Stimulated activated CD4-positive, alpha-beta T cell treated with anti-CD3 and anti-CD28 coated beads, Interleukin-15, amount 100 ng/mL, for 48 hours (primary cell): ENCODE data around the gene CCNH.

Experiments
- DNase-seq, 2 donors: peaks; one replicate each; pipeline ENCODE4 v3.0.0-alpha.2; 2020; ENCODE audit warnings: low read depth in 2 of 2

The CCNH gene

GRCh38 chr5:87403409-87403808, 9.3 kb downstream of the CCNH start:
- no peak for DNase-seq

- no peak for DNase-seq
Observed at GRCh38 chr5:87401626-87402025, 11.1 kb downstream of the CCNH start.

- no peak for DNase-seq
Observed at GRCh38 chr5:87400305-87400899, 12.3 kb downstream of the CCNH start.

GRCh38 chr5:87399720-87400119, 13.0 kb downstream of the CCNH start:
- DNase-seq = no peak

- no peak for DNase-seq
Observed at GRCh38 chr5:87398981-87399614, 13.6 kb downstream of the CCNH start.

- DNase-seq = no peak
Observed at GRCh38 chr5:87394411-87395165, 18.1 kb downstream of the CCNH start.

GRCh38 chr5:87393331-87393730, 19.4 kb downstream of the CCNH start:
- no peak for DNase-seq

GRCh38 chr5:87392801-87393200, 19.9 kb downstream of the CCNH start:
- DNase-seq = no peak

GRCh38 chr5:87392170-87392569, 20.6 kb downstream of the CCNH start:
- DNase-seq = no peak

- DNase-seq = no peak
Observed at GRCh38 chr5:87390576-87391199, 22.0 kb downstream of the CCNH start.

- DNase-seq = no peak
Observed at GRCh38 chr5:87390075-87390474, 22.7 kb downstream of the CCNH start.

GRCh38 chr5:87389296-87390034, 23.3 kb downstream of the CCNH start:
- no peak for DNase-seq

- no peak for DNase-seq
Observed at GRCh38 chr5:87388129-87388528, 24.6 kb downstream of the CCNH start.

- DNase-seq = no peak
Observed at GRCh38 chr5:87385802-87386201, 26.9 kb downstream of the CCNH start.

GRCh38 chr5:87383216-87383615, 29.5 kb downstream of the CCNH start:
- DNase-seq = no peak

GRCh38 chr5:87382224-87382623, 30.5 kb downstream of the CCNH start:
- no peak for DNase-seq

- DNase-seq = no peak
Observed at GRCh38 chr5:87372705-87373104, 40.0 kb downstream of the CCNH start.

GRCh38 chr5:87369431-87369830, 43.3 kb downstream of the CCNH start:
- no peak for DNase-seq

- no peak for DNase-seq
Observed at GRCh38 chr5:87368601-87369000, 44.1 kb downstream of the CCNH start.

- DNase-seq = no peak
Observed at GRCh38 chr5:87367243-87367642, 45.5 kb downstream of the CCNH start.

- DNase-seq = no peak
Observed at GRCh38 chr5:87361536-87362213, 51.1 kb downstream of the CCNH start.
